DOHH2 (cell line): ENCODE results near the gene RB1.
A peak's percentile ranks its signal among the peaks of the same experiment; 100 is the strongest.

Source experiments
- H3F3A ChIP-seq: fragments of 200-600 bp; sonication (generic), shearing (Covaris generic); 2 replicates; pipeline ENCODE4 v1.6.0; 2016; ENCODE audit warnings: antibody characterized with exemption, mild to moderate bottlenecking; ENCODE audit not compliant: control insufficient read depth, insufficient read depth
- H3K27ac ChIP-seq: fragments of 200-600 bp; sonication (generic); 2 replicates; pipeline ENCODE4 v1.5.1; 2014; ENCODE audit warnings: low read depth, mild to moderate bottlenecking, low read length, moderate library complexity
- H3K27me3 ChIP-seq: fragments of 200-600 bp; sonication (generic); 2 replicates; pipeline ENCODE4 v1.6.1; 2014; ENCODE audit warnings: mild to moderate bottlenecking, low read length, mixed read lengths; ENCODE audit not compliant: control insufficient read depth
- H3K36me3 ChIP-seq: fragments of 200-600 bp; sonication (generic); 2 replicates; pipeline ENCODE4 v1.6.1; 2014; ENCODE audit warnings: mild to moderate bottlenecking, low read length, moderate library complexity, mixed read lengths; ENCODE audit not compliant: control insufficient read depth
- H3K4me1 ChIP-seq: fragments of 200-600 bp; sonication (generic); 2 replicates; pipeline ENCODE4 v1.6.1; 2014; ENCODE audit warnings: mild to moderate bottlenecking, low read length, mixed read lengths; ENCODE audit not compliant: control insufficient read depth
- H3K4me2 ChIP-seq: fragments of 200-600 bp; sonication (generic); 2 replicates; pipeline ENCODE4 v1.6.0; 2014; ENCODE audit warnings: mild to moderate bottlenecking, low read length, moderate library complexity
- H3K4me3 ChIP-seq: fragments of 200-600 bp; sonication (generic); 2 replicates; pipeline ENCODE4 v1.5.1; 2014; ENCODE audit warnings: mild to moderate bottlenecking, low read length, mixed read lengths
- H3K79me2 ChIP-seq: fragments of 200-600 bp; sonication (generic); 2 replicates; pipeline ENCODE4 v1.6.1; 2014; ENCODE audit warnings: mild to moderate bottlenecking, low read length, mixed read lengths; ENCODE audit not compliant: control insufficient read depth
- H3K9me2 ChIP-seq: fragments of 200-600 bp; sonication (generic); replicated peaks from 2 replicates; pipeline ENCODE4 v1.6.1; 2014; ENCODE audit warnings: mild to moderate bottlenecking, low read length, mixed read lengths; ENCODE audit not compliant: control insufficient read depth
- H3K9me3 ChIP-seq: fragments of 200-600 bp; sonication (generic); 2 replicates; pipeline ENCODE4 v1.6.1; 2014; ENCODE audit warnings: antibody characterized with exemption, low read length, mixed read lengths; ENCODE audit not compliant: control insufficient read depth, insufficient read depth
- H4K20me1 ChIP-seq: fragments of 200-600 bp; sonication (generic); 2 replicates; pipeline ENCODE4 v1.6.0; 2014; ENCODE audit warnings: low read depth, mild to moderate bottlenecking, antibody characterized with exemption, low read length, moderate library complexity; ENCODE audit not compliant: control insufficient read depth, insufficient read depth
- EZH2phosphoT487 ChIP-seq: fragments of 200-600 bp; sonication (generic); IDR thresholded peaks from 2 replicates; pipeline ENCODE4 v1.6.1; 2017; ENCODE audit warnings: borderline replicate concordance, mild to moderate bottlenecking, antibody characterized with exemption, low read length, moderate library complexity, mixed read lengths
- TF ChIP-seq, protein P1 (sequence below): fragments of 200-600 bp; sonication (generic); IDR thresholded peaks from one replicate; pipeline ENCODE4 v1.5.1; 2014; ENCODE audit warnings: antibody characterized with exemption, mild to moderate bottlenecking, low read depth, low read length; ENCODE audit not compliant: poor library complexity, severe bottlenecking

RB1 gene

DNA sequence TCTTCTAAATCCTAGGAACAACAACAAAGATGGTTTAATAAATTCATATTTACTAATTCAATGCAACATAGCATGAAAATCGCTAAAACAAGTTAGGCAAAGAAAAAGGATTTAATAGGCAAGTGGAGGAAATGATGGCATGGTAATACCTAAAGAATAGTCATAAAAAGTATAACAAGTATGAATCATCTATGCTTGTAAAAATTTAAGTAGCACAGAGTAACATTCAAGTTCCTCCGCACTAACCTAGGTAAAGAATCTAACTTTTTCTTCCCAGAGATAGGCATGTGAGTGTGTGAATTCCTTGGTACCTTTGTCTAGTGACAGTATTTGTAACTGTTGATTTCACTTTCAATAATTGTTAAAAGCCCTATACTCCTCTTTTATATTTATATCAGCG, 186.7 kb downstream of the RB1 start:
- Histone ChIP-seq H3K4me3 (no peak overlapping the region), H3K4me2 (no peak overlapping the region; the same call in 1 of the 2 replicates)

GRCh38 chr13:48491423-48492095, 188.0 kb downstream of the RB1 start:
- no peaks in the 10 kb centered on the region for H3K79me2 ChIP-seq

More for the DNA sequence above, 186.7 kb downstream of the RB1 start:
- peaks cover 67% of the 10 kb centered on the region for H3K4me1 ChIP-seq
- peaks cover 26% of the 10 kb centered on the region for H3F3A ChIP-seq
- H3K79me2 ChIP-seq, result no peaks in the 10 kb centered on the region
- no peak for TF ChIP-seq EZH2phosphoT487
- TF ChIP-seq, protein P1, sequence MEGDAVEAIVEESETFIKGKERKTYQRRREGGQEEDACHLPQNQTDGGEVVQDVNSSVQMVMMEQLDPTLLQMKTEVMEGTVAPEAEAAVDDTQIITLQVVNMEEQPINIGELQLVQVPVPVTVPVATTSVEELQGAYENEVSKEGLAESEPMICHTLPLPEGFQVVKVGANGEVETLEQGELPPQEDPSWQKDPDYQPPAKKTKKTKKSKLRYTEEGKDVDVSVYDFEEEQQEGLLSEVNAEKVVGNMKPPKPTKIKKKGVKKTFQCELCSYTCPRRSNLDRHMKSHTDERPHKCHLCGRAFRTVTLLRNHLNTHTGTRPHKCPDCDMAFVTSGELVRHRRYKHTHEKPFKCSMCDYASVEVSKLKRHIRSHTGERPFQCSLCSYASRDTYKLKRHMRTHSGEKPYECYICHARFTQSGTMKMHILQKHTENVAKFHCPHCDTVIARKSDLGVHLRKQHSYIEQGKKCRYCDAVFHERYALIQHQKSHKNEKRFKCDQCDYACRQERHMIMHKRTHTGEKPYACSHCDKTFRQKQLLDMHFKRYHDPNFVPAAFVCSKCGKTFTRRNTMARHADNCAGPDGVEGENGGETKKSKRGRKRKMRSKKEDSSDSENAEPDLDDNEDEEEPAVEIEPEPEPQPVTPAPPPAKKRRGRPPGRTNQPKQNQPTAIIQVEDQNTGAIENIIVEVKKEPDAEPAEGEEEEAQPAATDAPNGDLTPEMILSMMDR, result no peak
- no peak overlapping the region for H3K27ac ChIP-seq
- H3K27me3 ChIP-seq, result no peaks in the 10 kb centered on the region
- no peaks in the 10 kb centered on the region for H3K9me2 ChIP-seq
- peaks cover 21% of the 10 kb centered on the region for H3K36me3 ChIP-seq
- no peaks in the 10 kb centered on the region for H4K20me1 ChIP-seq
- no peaks in the 10 kb centered on the region for H3K9me3 ChIP-seq

GRCh38 chr13:48492096-48492440, 188.5 kb downstream of the RB1 start:
- Histone ChIP-seq H3K79me2 (no peaks in the 10 kb centered on the region), H3F3A (peaks cover 28% of the 10 kb centered on the region), H3K4me3 (peak overlapping the region; percentile 53), H3K4me1 (peaks cover 70% of the 10 kb centered on the region), H3K36me3 (peaks cover 18% of the 10 kb centered on the region), H3K4me2 (peak overlapping the region; percentile 67), H3K9me2 (no peaks in the 10 kb centered on the region), H3K27me3 (no peaks in the 10 kb centered on the region), H3K27ac (peak overlapping the region; percentile 77), H4K20me1 (no peaks in the 10 kb centered on the region), H3K9me3 (no peaks in the 10 kb centered on the region)
- TF ChIP-seq, protein P1, result no peak
- TF ChIP-seq EZH2phosphoT487, result no peak

More at GRCh38 chr13:48491423-48492095, 188.0 kb downstream of the RB1 start:
- TF ChIP-seq EZH2phosphoT487, result no peak
- TF ChIP-seq, protein P1, result no peak
- Histone ChIP-seq H3K4me3 (peak overlapping the region; percentile 53), H3K4me2 (peak overlapping the region; percentile 67), H3K36me3 (peaks cover 21% of the 10 kb centered on the region), H4K20me1 (no peaks in the 10 kb centered on the region), H3K4me1 (peaks cover 67% of the 10 kb centered on the region), H3K27me3 (no peaks in the 10 kb centered on the region), H3K9me2 (no peaks in the 10 kb centered on the region), H3K27ac (peak overlapping the region; percentile 77), H3F3A (peaks cover 28% of the 10 kb centered on the region), H3K9me3 (no peaks in the 10 kb centered on the region)
